NCI-H510A (cell line): ENCODE results near the gene SPTLC1.
"Not testable (repeated sequence)": the region's sequence is repeated elsewhere in the genome, so short reads cannot be mapped to it uniquely, and the experiment has no call there.

Experiments used
- DNase-seq: peaks from one replicate; lab custom pipeline; 2025; lab: John Stamatoyannopoulos, UW

The SPTLC1 gene, protein sequence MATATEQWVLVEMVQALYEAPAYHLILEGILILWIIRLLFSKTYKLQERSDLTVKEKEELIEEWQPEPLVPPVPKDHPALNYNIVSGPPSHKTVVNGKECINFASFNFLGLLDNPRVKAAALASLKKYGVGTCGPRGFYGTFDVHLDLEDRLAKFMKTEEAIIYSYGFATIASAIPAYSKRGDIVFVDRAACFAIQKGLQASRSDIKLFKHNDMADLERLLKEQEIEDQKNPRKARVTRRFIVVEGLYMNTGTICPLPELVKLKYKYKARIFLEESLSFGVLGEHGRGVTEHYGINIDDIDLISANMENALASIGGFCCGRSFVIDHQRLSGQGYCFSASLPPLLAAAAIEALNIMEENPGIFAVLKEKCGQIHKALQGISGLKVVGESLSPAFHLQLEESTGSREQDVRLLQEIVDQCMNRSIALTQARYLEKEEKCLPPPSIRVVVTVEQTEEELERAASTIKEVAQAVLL

DNA sequence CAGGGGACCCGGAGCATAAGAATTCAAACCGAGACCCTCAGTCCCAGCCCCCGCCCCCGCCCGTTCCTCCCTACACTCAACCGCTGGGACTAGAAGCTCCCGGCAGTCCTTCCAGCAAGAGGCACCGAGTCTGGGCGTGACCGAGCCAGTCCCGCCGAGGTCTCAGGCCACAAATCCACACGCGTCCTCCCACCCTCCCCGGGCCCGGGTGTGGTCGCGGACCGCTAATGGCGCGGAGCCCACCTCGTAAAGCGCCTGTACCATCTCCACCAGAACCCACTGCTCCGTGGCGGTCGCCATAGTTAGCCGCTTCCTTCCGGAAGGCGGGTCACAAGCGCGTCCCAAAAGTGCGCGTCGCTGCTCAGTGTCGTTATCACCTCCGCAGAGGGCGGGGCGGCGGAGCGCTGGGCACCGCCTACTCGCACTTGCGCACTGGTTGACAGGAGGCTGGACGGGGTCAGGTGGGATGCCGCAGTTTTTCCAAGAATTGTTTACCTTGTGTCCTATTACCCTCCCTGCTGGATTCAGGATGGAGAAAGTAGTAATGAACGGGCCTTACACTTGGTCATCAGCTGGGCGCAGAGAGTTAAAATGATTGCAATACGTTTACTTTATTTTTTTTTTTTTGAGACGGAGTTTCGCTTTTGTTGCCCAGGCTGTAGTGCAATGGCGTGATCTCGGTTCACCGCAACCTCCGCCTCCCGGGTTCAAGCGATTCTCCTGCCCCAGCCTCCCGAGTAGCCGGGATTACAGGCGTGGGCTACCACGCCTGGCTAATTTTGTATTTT is at the start of gene SPTLC1:
Gene SPTLC1 (minus strand): TSS at position 343 of the 788 bp plus-strand sequence. CDS start 43 bp downstream, at position 300.
- DNase-seq: peak; percentile 87

DNA sequence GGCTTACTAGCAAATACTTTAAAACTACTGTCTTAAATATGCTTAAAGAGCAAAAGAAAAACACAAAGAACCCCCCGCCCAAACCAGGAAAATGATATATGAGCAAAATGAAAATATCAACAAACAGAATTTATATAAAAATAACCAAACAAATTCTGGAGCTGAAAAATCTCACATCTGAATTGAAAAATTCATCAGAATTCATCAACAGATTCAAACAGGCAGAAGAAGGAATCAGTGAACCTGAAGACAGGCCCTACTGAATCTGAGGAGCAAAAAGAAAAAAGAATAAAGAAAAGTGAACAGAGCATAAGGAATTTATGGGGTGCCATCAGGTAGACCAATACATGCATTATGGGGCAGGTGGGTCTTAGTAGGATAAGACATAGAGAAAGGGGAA is 49.8 kb upstream of the SPTLC1 start:
- DNase-seq: no peak

DNA sequence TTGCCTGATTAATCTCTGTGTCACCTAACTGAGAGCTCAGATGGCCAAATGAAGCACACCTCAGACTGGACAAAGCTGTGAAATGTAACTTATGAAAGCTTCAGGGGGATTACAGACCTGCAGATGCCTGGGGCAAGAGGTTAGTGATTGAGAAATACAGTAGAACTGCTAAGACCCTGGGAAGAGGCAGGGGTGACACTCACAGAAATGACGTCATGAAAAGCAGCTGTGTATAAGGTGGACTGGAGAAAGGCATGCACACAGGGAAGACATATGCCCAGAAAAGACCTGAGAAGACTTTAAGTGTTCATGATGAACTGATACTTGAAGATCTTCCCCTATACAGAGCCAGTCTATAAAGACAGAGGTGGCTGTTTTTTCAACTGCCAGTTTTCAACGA is 49.3 kb upstream of the SPTLC1 start:
- DNase-seq: no peak

DNA sequence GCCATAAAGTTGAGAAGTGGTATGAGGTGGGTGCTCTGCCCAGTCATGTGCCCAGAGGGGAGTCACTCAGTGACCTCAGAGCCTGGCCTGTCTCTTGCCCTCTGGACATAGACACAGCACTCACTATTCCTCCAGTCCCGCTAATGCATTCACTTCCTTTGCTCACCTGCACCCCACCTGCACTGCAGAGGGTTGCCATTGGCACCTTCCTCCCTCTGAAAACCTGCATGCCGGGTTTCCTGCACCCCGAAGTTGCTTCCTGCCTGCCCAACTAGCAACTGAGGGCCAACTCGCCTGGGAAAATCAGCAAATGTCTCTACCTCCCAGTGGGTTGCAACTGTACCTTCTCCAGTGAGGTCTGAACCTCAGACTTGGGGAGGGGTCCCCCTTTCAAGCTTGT is 48.1 kb upstream of the SPTLC1 start:
- no peak for DNase-seq

DNA sequence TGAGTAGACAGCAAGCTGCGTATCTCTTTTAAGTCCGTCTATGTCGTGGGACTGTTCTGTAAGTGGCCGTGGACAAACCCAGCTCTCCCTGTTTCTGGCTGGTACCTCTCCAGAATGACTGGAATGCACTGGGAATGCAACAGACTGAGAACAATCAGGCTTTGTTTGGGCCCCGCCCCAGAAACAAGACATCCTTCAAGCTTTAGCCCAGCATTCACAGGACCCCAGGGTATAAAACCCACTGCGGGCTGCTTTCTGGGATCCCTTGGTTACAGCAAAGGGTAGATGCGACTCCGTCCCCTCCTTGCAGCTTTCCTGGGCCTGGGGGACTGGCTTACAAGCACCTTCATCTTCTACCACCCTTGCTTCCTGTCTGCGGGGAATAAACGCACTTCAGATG is 45.6 kb upstream of the SPTLC1 start:
- DNase-seq: no peak

DNA sequence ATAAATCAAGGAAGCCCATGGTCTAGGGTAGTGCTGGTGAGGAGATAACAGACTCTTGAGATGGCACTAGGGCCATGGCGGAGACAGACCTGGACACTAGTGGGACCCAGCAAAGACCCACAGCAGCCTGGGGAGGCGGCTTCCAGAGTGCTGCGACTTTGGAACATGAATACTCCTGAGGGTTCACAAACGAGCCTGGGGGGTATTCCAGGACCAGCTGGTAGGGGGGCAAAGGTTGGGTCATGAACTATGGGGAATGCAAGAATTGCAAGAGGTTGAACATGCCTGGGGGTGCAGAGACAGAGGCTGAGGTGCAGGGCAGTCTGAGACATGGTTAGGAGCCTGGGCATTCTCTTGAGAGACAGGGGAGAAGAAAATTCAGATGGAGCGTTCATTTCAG is 43.8 kb upstream of the SPTLC1 start:
- DNase-seq: no peak

DNA sequence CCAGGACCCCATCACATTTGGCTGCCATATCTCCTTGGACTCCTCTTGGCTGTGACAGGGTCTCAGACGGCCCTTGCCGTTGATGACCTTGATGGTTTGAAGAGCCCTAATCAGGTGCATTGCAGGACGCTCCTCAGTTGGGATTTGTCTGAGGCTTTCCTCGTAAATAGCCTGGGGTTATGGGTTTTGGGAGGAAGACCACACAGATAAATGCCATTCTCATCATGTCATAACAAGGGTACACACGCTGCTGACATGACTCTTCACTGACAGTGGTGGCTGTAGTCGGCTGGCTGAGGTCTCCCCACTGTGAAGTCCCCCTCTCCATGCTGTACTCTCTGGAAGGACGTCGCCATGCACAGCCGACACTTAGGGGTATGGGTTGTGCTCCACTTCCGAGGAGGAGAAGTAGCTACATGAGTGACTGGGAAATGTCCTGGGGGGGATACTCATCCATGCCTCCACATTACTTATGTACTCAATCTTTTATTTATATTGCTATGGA is 42.9 kb upstream of the SPTLC1 start:
- no peak for DNase-seq

DNA sequence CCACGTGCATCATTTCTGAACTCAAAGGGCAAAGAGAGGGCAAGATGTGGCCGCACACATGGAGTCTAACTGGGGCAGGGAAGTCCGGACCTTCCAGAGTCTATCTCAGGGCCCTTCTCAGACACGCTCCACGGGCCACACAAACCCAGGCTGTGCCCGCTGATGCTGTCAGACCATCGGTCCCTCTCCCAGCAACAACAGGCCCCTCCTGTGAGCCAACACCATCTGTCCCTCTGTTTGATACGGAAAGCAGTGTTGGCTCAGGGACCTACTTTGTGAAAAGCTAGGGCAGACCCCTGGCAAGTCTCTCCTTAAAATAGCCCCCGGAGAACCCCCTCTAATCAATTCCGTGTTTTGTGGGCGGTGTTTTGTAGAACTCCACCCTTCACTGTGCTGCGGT is 40.5 kb upstream of the SPTLC1 start:
- DNase-seq: not testable (repeated sequence)

DNA sequence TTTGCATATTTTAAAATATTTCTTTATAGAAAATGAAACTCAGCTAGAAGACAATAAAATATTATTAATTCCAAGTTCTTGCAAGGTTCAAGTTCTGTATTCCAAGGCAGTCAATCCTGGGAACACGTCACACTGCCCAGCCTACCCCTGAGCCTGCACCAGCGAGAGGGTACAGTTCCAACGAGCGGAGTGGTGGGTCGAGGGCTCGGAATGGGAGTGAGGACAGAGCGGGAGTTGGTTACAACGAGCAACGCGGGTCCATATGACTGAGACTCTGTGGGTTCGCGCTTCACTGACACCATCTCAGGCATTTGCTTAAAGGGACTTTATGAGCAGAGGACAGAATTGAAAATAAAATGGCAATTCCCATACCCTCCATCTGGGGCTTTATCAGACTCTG is 40.0 kb upstream of the SPTLC1 start:
- DNase-seq: no peak

DNA sequence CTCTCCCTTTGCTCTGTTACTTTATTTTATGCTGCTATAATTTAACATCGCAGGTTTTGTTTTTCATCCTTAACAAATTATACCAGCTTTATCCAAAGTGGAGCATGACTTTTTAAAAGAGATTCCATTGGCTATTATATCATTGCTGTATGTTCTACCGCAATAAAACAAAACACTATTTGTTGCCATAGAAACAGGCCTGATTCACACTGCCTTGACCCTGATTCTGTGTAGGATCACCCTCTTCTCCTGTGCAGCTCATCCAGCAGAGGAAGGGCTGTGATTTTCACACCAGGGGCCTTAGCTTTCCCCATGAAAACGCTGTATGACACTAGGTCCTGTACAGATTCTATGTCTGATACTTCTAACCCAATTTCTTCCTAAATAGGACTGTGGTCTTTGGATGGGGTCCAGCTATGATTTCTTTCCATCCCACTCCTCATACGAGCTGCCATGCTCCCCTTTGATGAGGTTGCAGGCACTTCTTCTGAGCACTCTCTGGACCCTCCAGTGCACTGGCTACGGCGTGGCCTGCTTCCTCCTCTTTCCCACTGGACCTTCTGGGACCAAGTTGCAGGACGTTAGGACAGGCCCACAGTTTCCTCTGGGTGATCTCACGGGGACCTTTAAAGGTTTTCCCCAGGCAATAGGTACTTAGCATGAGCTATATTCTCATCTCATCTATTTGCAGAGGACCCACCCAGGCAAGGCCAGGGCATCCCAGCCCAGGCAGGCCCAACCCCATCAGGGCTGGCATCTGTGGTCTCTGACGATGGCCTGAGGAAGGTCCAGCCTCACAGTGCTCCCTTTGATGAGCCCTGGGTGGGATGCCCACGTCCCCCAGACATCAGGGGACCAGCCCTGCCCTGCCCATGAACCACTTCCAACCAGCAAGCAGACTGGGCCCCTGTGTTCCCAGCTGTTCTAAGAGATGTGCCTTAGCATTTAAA is 38.5 kb upstream of the SPTLC1 start:
- not testable (repeated sequence) for DNase-seq

DNA sequence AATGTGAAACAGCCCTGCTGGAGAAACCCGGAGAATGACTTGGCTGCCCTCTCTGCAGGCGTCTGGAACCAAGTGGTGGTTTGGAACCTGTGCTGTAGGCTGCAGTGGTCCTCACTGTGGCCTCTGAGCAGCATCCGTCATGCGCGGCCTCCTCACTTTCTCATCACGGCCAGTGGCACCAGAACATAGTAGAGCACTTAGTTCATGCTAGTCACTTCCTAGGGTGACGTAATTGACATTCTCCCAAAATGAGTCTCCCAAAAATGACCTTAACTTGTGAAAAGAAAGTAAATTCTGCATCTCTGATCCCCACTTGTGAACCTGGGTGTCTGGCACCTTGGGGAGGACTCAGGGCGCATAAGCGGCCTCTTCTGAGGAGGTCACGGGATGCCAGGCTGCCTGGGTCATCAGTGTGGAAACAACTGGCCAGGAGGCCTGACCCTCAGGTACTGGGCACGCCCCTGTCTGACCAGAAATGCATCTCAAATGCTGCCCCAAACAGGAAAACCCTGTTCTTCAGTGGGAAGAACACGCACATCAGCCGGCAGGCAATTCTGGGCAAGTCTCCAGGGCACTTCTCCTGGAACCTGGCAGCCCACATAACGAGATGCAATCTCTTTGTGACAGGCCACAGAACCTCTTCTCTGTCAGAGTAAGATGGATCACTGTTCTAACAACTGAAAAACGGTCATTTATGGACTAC is 36.6 kb upstream of the SPTLC1 start:
- DNase-seq: no peak

DNA sequence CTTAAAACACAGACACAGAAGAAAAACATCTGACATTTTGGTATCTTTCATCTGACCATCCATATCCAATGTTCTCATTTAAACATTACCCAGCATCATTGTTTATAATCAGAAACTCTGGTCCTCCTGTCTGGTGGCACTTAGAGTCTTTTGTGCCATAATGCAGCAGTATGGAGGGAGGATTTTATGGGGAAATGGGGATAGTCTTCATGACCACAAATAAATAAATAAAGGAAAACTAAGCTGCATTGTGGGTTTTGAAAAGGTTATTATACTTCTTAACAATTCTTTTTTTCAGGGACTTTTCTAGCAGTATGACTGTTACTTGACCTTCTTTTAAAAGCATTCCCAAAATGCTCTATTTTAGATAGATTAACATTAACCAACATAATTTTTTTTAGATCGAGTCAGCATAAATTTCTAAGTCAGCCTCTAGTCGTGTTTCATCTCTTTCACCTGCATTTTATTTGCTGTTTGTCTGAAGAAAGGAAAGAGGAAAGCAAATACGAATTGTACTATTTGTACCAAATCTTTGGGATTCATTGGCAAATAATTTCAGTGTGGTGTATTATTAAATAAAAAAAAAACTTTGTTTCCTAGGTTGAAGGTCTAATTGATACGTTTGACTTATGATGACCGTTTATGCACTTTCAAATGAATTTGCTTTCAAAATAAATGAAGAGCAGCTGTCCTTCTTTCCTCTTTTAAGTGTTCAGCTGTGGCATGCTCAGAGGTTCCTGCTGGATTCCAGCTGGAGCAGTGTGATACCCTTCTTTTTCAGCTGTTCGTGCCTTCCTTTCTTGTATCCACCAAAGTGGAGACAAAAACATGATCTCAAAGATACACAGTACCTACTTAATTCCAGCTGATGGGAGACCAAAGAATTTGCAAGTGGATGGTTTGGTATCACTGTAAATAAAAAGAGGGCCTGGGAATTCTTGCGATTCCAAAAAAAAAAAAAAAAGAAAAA is 35.6 kb upstream of the SPTLC1 start:
- not testable (repeated sequence) for DNase-seq

DNA sequence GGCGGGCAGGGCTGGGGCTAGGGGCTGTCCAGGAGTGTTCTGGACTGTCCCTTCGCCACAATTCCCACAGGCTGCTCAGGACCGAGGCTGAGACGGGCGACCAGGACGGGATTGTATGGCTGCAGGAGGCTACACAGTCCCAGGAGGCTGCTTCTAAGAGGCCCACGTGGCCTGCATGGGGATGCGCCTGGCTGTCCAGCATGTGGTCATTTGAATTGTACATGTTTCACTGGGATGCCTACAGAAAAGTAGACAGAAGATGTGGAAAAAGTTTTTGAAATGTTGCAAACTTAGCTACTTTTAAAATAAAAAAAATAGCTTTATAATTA is 32.6 kb upstream of the SPTLC1 start:
- no peak for DNase-seq

DNA sequence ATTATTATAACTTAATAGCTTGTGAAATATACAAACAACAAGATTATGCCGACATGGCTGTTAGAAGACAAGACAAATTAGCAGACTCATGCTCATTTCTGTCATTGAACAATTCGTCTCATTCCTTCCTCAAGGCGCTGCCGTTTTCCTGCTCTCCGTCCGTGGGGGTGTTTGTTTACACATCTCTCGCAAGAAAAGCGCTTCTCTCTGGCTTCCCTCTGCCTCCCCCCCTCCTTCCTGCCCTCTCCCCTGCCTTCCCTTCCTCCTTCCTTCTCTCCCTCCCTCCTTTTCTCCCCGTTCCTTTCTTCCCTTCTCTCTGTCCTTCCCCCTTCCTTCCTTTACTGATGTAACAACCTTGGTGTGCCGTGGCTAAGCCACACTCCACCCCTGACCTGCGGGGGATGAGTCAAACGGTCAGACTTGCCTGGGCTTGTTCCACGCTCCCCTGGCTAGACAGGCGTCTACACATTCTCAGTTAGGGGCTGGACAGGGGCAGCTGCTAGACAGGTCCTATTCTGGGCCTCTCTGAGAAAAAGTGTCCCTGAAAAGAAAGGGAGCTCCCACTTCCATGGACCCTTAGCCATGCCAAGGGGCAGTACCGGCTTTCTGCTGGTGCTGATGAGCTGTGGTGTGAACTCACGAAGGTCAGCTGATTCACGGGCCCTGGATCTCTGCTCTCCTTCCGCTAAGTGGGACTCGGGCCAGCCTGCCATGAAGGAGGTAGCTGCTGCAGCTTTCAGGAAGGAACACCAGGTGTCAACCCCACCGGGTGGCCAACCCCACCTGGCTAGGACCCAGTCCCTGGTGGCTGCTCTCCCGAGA is 32.0 kb upstream of the SPTLC1 start:
- DNase-seq: peak; percentile 49

DNA sequence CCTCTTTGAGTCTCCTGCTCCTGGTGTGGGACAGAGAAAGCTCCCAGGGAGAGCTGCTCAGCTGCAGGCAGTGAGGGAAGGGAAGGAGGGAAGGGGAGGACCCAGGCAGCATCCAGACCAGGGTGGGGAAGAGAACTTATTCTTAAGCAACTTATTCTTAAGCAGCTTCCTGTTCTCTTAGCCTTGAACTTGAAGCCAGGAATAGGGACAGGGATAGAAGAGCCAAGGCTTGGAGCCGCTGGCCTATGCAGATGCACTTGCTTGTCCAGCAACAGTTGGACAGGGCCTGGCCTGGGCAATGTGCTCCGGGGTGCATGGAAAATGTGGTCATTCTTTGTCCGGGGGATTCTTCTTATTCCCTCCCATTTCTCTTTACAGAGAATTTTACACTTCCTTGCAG is 31.4 kb upstream of the SPTLC1 start:
- no peak for DNase-seq

DNA sequence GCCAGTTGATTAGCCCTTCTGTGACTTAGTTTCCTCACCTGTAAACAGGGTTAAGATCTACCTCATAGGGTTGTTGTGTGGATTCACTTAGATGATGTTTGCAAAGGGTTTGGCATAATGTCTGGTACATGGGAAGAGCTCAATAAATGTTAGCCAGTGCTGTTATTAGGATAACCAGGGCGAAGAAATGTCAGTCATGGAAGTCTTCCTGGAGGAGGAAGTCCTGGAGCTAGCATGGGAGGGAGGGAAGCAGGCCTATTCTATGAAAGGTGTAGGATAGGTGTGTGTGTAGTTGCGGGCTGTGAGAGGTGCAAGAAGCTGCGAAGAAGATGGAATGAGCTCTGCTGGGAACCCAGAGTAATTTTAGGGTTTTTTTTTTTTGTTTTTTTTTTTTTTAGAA is 30.6 kb upstream of the SPTLC1 start:
- DNase-seq: not testable (repeated sequence)

DNA sequence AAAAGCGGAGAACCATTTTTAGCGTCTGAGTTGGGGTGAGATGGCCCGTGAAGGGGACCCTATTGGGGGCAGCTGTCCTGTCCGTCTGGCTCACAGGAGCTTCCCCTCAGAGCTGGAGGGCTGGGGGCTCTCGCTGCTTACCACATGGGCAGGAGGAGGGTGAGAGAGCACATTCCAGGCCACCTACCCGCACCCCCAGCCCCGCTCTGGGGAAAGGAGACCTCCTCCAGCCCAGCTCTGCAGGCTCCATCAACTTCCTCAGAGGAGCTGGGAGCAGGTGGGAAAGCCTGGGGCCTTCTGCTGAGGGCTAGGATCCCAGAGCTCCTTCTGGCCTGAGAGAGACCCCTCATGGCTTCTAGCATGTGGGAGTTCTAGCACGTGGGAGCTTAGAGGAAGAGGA is 27.1 kb upstream of the SPTLC1 start:
- no peak for DNase-seq

DNA sequence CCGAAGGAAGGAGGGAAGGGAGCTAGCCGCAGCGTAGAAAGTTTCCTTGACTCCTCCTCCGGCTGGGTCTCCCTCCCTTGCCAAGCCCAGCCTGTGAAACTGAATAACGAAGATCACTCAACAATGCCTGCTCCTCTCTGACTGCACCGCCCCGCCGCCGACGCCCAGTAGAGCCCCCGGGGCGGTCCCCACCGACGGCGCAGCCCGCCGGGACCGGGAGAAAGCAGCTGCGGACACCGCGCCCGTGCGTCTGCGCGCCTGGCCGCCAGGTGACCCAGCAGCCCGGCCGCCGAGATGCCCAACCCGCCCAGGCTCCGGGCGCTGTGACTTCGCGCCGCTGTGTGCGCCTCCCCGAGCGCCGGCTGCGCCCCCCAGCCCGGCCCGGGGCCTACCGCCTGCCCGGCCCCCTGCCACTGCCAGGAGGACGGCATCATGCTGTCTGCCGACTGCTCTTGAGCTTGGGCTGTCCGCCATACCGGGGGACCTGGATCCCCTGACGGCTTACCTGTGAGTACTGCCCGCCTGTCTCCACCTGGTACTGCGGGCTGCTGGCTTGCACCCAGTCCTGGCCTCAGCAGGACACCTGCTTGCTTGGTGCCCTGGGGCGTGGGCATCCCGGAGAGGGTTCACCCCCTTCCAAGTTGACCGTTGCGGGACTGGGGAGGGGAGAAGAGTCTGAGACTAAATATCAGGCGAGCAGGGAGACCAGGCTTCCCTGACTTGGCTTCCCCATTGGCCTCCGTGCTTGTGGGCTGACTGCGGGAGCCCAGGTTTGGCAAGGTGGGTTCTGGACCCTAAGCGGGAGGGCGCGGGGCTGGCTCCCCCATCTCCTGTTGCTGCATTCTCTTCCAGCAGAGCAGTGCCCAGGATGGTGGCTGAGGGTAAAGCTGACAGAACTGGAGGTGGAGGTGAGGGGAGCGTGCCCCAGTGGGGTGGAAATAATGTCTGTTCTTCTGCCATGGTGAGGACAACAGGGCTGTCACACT is 26.2 kb upstream of the SPTLC1 start:
- DNase-seq: peak; percentile 21
